ENCODE data around the gene NFYB.

Gene NFYB

GRCh38 chr12:104106965-104107364 is 31.0 kb downstream of the NFYB start:
- Histone ChIP-seq H3K27me3 (ENCODE audit: insufficient read depth, low read depth, severe bottlenecking) (no peaks in the 10 kb centered on the region), H3K4me3 (ENCODE audit: low read depth, low read length) (no peak overlapping the region), H3K9me3 (ENCODE audit: severe bottlenecking) (no peaks in the 10 kb centered on the region), H3K36me3 (peaks cover 7% of the 10 kb centered on the region), H3K27ac (no peak overlapping the region)
- DNase-seq = no peak
- no peak for TF ChIP-seq CTCF (IDR thresholded peaks at IDR 0.05; ENCODE audit: low read depth, low read length)

GRCh38 chr12:104105461-104105860 is 32.5 kb downstream of the NFYB start:
- H3K27me3 ChIP-seq (ENCODE audit: insufficient read depth, low read depth, severe bottlenecking) = no peaks in the 10 kb centered on the region
- no peaks in the 10 kb centered on the region for H3K9me3 ChIP-seq (ENCODE audit: severe bottlenecking)
- peaks cover 15% of the 10 kb centered on the region for H3K36me3 ChIP-seq
- H3K4me3 ChIP-seq (ENCODE audit: low read depth, low read length) = no peak overlapping the region
- H3K27ac ChIP-seq = no peak overlapping the region
- TF ChIP-seq CTCF (IDR thresholded peaks at IDR 0.05; ENCODE audit: low read depth, low read length) = no peak
- no peak for DNase-seq

- H3K4me3 ChIP-seq (ENCODE audit: low read depth, low read length) = no peak overlapping the region
- no peaks in the 10 kb centered on the region for H3K9me3 ChIP-seq (ENCODE audit: severe bottlenecking)
- DNase-seq = no peak
- peaks cover 69% of the 10 kb centered on the region for H3K36me3 ChIP-seq
- no peaks in the 10 kb centered on the region for H3K27me3 ChIP-seq (ENCODE audit: insufficient read depth, low read depth, severe bottlenecking)
- H3K27ac ChIP-seq = no peak overlapping the region
- no peak for TF ChIP-seq CTCF (IDR thresholded peaks at IDR 0.05; ENCODE audit: low read depth, low read length)
Observed at GRCh38 chr12:104097954-104098353, 40.1 kb downstream of the NFYB start.

GRCh38 chr12:104095289-104095688 is 42.7 kb downstream of the NFYB start:
- no peak for DNase-seq
- Histone ChIP-seq H3K4me3 (ENCODE audit: low read depth, low read length) (no peak overlapping the region), H3K27ac (no peak overlapping the region), H3K27me3 (ENCODE audit: insufficient read depth, low read depth, severe bottlenecking) (no peaks in the 10 kb centered on the region), H3K36me3 (peaks cover 60% of the 10 kb centered on the region), H3K9me3 (ENCODE audit: severe bottlenecking) (no peaks in the 10 kb centered on the region)
- TF ChIP-seq CTCF (IDR thresholded peaks at IDR 0.05; ENCODE audit: low read depth, low read length) = no peak

- Histone ChIP-seq H3K4me3 (ENCODE audit: low read depth, low read length) (no peak overlapping the region), H3K27me3 (ENCODE audit: insufficient read depth, low read depth, severe bottlenecking) (no peaks in the 10 kb centered on the region), H3K9me3 (ENCODE audit: severe bottlenecking) (no peaks in the 10 kb centered on the region), H3K36me3 (peaks cover 50% of the 10 kb centered on the region), H3K27ac (no peak overlapping the region)
- no peak for TF ChIP-seq CTCF (IDR thresholded peaks at IDR 0.05; ENCODE audit: low read depth, low read length)
- no peak for DNase-seq
Observed at GRCh38 chr12:104094284-104094683, 43.7 kb downstream of the NFYB start.

- H3K36me3 ChIP-seq = peaks cover 50% of the 10 kb centered on the region
- H3K4me3 ChIP-seq (ENCODE audit: low read depth, low read length) = no peak overlapping the region
- DNase-seq = no peak
- H3K27me3 ChIP-seq (ENCODE audit: insufficient read depth, low read depth, severe bottlenecking) = no peaks in the 10 kb centered on the region
- no peak for TF ChIP-seq CTCF (IDR thresholded peaks at IDR 0.05; ENCODE audit: low read depth, low read length)
- no peaks in the 10 kb centered on the region for H3K9me3 ChIP-seq (ENCODE audit: severe bottlenecking)
- H3K27ac ChIP-seq = no peak overlapping the region
Observed at GRCh38 chr12:104091136-104091535, 46.9 kb downstream of the NFYB start.

All from WERI-Rb-1 (cell line).